A549 (cell line): ENCODE measurements around the gene CNOT10. TPM values are rescaled to one million over a fixed set of nuclear protein-coding genes. Genes with fewer than 3 reads are reported as not detected.

Experiments used
- ATAC-seq, 2 experiments: fragments of 200-7000 bp in 1 of 2; fragments of >200 bp in 1 of 2; cut with Nextera tagmentation in 1 of 2; cut with Tn5 transposase in 1 of 2; 3 replicates each; pipeline versions ENCODE4 v1.8.0 to v1.9.1; 2018 to 2020; ENCODE audit warnings: mild to moderate bottlenecking in 1 of 2, moderate library complexity in 1 of 2
- CTCF ChIA-PET: fragments of 300-600 bp; sonication (Branson Sonifier 250); formaldehyde crosslinking; extraction: SDS; loops from one replicate; lab custom pipeline; 2021; ENCODE audit warnings: antibody characterized with exemption, inconsistent platforms; lab: Yijun Ruan, JAX
- POLR2A ChIA-PET: fragments of 350-600 bp; formaldehyde crosslinking; extraction: SDS; loops from one replicate; lab custom pipeline; 2021; ENCODE audit warnings: antibody characterized with exemption, inconsistent platforms; lab: Yijun Ruan, JAX
- DNase-seq, 2 experiments: peaks; one replicate each; pipeline versions ENCODE4 v3.0.0 to v3.0.0-alpha.2; 2011 to 2016; ENCODE audit warnings: low read depth in 1 of 2, low spot score in 1 of 2
- FAIRE-seq: peaks from 2 replicates; lab custom pipeline; 2011; peaks lifted over from hg19 to GRCh38; lab: Jason Lieb, UNC
- H3K27ac ChIP-seq, 2 experiments: fragments of >200 bp; sonication (Bioruptor Twin); formaldehyde crosslinking; 3 replicates each; pipeline ENCODE4 v1.5.1; 2016 to 2017
- H3K4me1 ChIP-seq: fragments of >200 bp; sonication (Bioruptor Twin); formaldehyde crosslinking; 3 replicates; pipeline ENCODE4 v1.6.1; 2016
- H3K4me2 ChIP-seq: fragments of >200 bp; sonication (Bioruptor Twin); formaldehyde crosslinking; 3 replicates; pipeline ENCODE4 v1.6.1; 2016
- H3K4me3 ChIP-seq: fragments of >200 bp; sonication (Bioruptor Twin); formaldehyde crosslinking; 3 replicates; pipeline ENCODE4 v1.5.1; 2016
- H3K9me3 ChIP-seq: fragments of >200 bp; sonication (Bioruptor Twin); formaldehyde crosslinking; 3 replicates; pipeline ENCODE4 v1.6.1; 2016
- BHLHE40 ChIP-seq: IDR thresholded peaks from 2 replicates; pipeline ENCODE4 v1.6.1; 2012; ENCODE audit warnings: low read depth, low read length, inconsistent platforms
- CBX2 ChIP-seq: fragments of 200-600 bp; sonication (generic); IDR thresholded peaks from 2 replicates; pipeline ENCODE4 v1.6.1; 2016; ENCODE audit warnings: low read depth, mild to moderate bottlenecking, borderline replicate concordance
- CHD2 ChIP-seq: fragments of 150-350 bp; IDR thresholded peaks from 2 replicates; pipeline ENCODE4 v1.6.1; 2014; ENCODE audit warnings: low read length; ENCODE audit not compliant: partially characterized antibody
- EHMT2 ChIP-seq: fragments of 200-600 bp; sonication (generic); IDR thresholded peaks from 2 replicates; pipeline ENCODE4 v1.6.1; 2016; ENCODE audit warnings: antibody characterized with exemption, low read depth, mild to moderate bottlenecking, moderate library complexity
- EP300 ChIP-seq, 2 experiments: fragments of >200 bp; sonication (Bioruptor Twin); formaldehyde crosslinking; IDR thresholded peaks; 2 replicates in 1 of 2; 3 replicates in 1 of 2; pipeline ENCODE4 v1.6.1; 2016 to 2017
- FOSB ChIP-seq: fragments of 250-450 bp; sonication (Bioruptor Pico); IDR thresholded peaks from 2 replicates; pipeline ENCODE4 v1.5.0; 2020; ENCODE audit warnings: mild to moderate bottlenecking, moderate library complexity
- FOSL2 ChIP-seq, 2 experiments: fragments of 450-650 bp in 1 of 2; fragments of >200 bp in 1 of 2; sonication (Bioruptor Twin) in 1 of 2; formaldehyde crosslinking; IDR thresholded peaks; 2 replicates each; pipeline versions ENCODE4 v1.5.0 to v1.6.1; 2016 to 2020; ENCODE audit warnings: mild to moderate bottlenecking in 1 of 2, moderate library complexity in 1 of 2
- HES2 ChIP-seq: fragments of >200 bp; sonication (Bioruptor Twin); formaldehyde crosslinking; IDR thresholded peaks from 2 replicates; pipeline ENCODE4 v1.6.1; 2016
- HEYL ChIP-seq: fragments of 250-450 bp; sonication (Bioruptor Pico); IDR thresholded peaks from 2 replicates; pipeline ENCODE4 v1.8.0; 2021; ENCODE audit warnings: mild to moderate bottlenecking, moderate library complexity
- HOXA7 ChIP-seq: fragments of 250-450 bp; sonication (Bioruptor Pico); IDR thresholded peaks from 2 replicates; pipeline ENCODE4 v1.5.0; 2020; ENCODE audit warnings: mild to moderate bottlenecking, moderate library complexity
- MAX ChIP-seq: IDR thresholded peaks from 2 replicates; pipeline ENCODE4 v1.6.1; 2012
- PHF8 ChIP-seq: fragments of 200-600 bp; sonication (generic); IDR thresholded peaks from 2 replicates; pipeline ENCODE4 v1.6.1; 2016; ENCODE audit warnings: low read depth, mild to moderate bottlenecking, antibody characterized with exemption, moderate library complexity, borderline replicate concordance
- RAD21 ChIP-seq, 2 experiments: fragments of >200 bp in 1 of 2; sonication (Bioruptor Twin) in 1 of 2; formaldehyde crosslinking in 1 of 2; IDR thresholded peaks in 1 of 2; conservative IDR thresholded peaks in 1 of 2; 2 replicates in 1 of 2; 3 replicates in 1 of 2; pipeline ENCODE4 v1.6.1; 2012 to 2018; ENCODE audit warnings: inconsistent platforms in 1 of 2
- REST ChIP-seq: fragments of 200-600 bp; sonication (generic); IDR thresholded peaks from 2 replicates; pipeline ENCODE4 v1.6.1; 2016; ENCODE audit warnings: antibody characterized with exemption, mild to moderate bottlenecking, moderate library complexity
- SMC3 ChIP-seq: fragments of >200 bp; sonication (Bioruptor Twin); formaldehyde crosslinking; IDR thresholded peaks from 3 replicates; pipeline ENCODE4 v1.6.1; 2018; ENCODE audit warnings: inconsistent platforms
- TFCP2L1 ChIP-seq: fragments of 250-450 bp; sonication (Bioruptor Pico); IDR thresholded peaks from 2 replicates; pipeline ENCODE4 v1.5.0; 2021; ENCODE audit warnings: mild to moderate bottlenecking
- ZFP36 ChIP-seq: fragments of 450-650 bp; IDR thresholded peaks from 2 replicates; pipeline ENCODE4 v1.6.1; 2014; ENCODE audit warnings: borderline replicate concordance; ENCODE audit not compliant: partially characterized antibody
- ZNF302 ChIP-seq: fragments of 250-450 bp; sonication (Bioruptor Pico); IDR thresholded peaks from 2 replicates; pipeline ENCODE4 v1.9.0; 2021; ENCODE audit warnings: inconsistent platforms, mild to moderate bottlenecking, moderate library complexity
- ZSCAN20 ChIP-seq: fragments of 250-450 bp; sonication (Bioruptor Pico); IDR thresholded peaks from 2 replicates; pipeline ENCODE4 v1.8.0; 2022; ENCODE audit warnings: mild to moderate bottlenecking, moderate library complexity
- WGBS: methylation state at CpG from one replicate; pipeline ENCODE4 v1.1.6; 2017; ENCODE audit errors: missing lambda C conversion rate; 5-methylcytosine and 5-hydroxymethylcytosine counted together
- polyA plus RNA-seq, 4 experiments: library from polyadenylated mRNA; depleted of rRNA in 3 of 4; stranded (reverse); fragments of >200 nt; fragmentation: RNase III in 1 of 4; extraction: RNeasy Plus Mini Kit Qiagen cat#74134 plus additional on column Dnase treatment in 1 of 4; gene quantifications; 2 replicates in 3 of 4; 3 replicates in 1 of 4; pipeline ENCODE4 v1.2.3, GENCODE V29; 2011 to 2017
- TF ChIP-seq, protein P1 (sequence below): fragments of 250-450 bp; sonication (Bioruptor Pico); IDR thresholded peaks from 2 replicates; pipeline ENCODE4 v1.5.0; 2020; ENCODE audit warnings: low read depth, mild to moderate bottlenecking, moderate library complexity
- TF ChIP-seq, protein P2 (sequence below): fragments of >200 bp; sonication (Bioruptor Twin); formaldehyde crosslinking; IDR thresholded peaks from 3 replicates; pipeline ENCODE4 v1.5.1; 2016

CNOT10 gene
- polyA plus RNA-seq, 2 of the 4 experiments (the other 2 are of a cell fraction): 23.6 to 43.2 TPM

DNA sequence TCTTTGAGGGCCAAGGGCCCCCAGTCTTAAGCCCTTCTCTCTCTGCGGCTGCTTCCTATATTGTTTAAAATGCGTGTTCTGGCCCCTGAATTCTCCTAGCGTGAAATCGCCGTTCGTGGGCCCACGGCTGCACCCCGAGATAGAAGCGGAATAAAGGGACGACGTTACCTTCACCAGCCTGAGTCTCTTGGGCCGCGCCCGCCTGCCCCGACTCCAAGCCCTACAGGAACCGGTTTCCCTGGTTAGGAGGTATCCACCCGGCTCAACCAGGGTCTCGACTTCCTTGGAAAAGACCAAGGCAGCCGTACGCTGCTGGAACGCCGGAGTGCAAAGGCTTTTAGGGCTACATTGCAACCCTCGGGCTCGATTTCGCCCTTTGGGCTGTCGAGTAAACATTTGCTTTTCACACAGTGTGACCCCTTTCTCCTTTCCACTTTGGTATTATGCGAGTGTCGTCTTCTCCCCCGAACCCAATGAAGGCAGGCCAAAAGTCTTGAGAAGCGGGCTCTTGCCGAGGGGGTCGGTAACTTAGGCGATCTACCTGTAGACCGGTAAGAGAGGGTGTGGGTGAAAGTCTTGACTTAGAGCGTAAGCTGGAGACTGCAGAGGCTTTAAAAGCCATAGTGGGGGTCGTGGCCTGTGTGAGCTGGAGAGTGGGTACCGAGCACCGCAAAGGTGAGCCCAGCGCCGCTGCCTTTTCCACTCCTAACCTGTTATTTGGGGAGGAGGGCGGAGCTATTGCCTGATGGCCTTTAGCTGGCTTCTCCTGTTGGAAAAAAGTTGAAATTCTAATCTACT, 134.8 kb downstream of the CNOT10 start:
- DNase-seq: no peak
- CTCF ChIA-PET: interaction anchor here (1.0 to 1.8 kb wide), 3 partner anchors 11 to 128 kb away, joined by 3 to 6 read pairs (median 4); no protein-coding TSS in a partner anchor
- TF ChIP-seq REST (no peak), CHD2 (no peak), FOSL2 (IDR thresholded peaks at IDR 0.05) (no peak), FOSL2 (CRISPR knock-in tag; IDR thresholded peaks at IDR 0.05) (no peak), TFCP2L1 (no peak), HEYL (CRISPR knock-in tag) (no peak), ZNF302 (no peak), ZFP36 (no peak), RAD21 (conservative IDR thresholded peaks at IDR 0.05 in 1 of 2, IDR thresholded peaks at IDR 0.05 in 1 of 2) (no peak), SMC3 (no peak)
- TF ChIP-seq, all 56 proteins: peak for 0
- no peak for FAIRE-seq
- no peaks in the 10 kb centered on the region for H3K9me3 ChIP-seq
- no peak for ATAC-seq
- POLR2A ChIA-PET: no interaction called here
- peaks cover 21% of the 10 kb centered on the region for H3K4me1 ChIP-seq
- H3K4me3 ChIP-seq: no peak overlapping the region
- WGBS: 72% methylated on average over 41 of the region's 41 CpGs
- H3K27ac ChIP-seq: no peak overlapping the region
- H3K4me2 ChIP-seq: no peak overlapping the region

DNA sequence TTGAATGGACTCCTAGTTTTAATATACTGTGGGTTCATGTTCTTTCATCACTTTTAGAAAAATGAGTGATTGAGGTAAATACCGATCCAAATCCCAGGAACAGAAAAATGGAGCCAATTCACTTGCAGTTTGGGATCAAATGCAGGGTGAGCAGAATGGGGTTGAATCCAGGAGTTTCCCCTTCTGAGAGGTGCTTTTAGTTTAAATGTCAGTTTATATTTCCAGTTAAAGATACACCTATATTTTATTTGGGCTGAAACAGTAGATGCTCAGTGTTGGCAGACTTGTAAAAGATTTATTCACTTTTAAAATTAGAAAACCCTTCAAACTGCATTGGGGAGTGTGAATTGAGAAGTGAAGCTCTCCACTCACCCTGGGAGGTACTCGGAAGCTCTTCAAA, 135.4 kb downstream of the CNOT10 start:
- 67% methylated on average over 2 of the region's 2 CpGs for WGBS
- DNase-seq: no peak
- Histone ChIP-seq H3K4me1 (peaks cover 21% of the 10 kb centered on the region), H3K4me2 (no peak overlapping the region), H3K4me3 (no peak overlapping the region), H3K9me3 (no peaks in the 10 kb centered on the region), H3K27ac (no peak overlapping the region)
- POLR2A ChIA-PET: interaction anchor here (1.0 kb wide), 1 partner anchor 13 kb away, joined by 3 read pairs; no protein-coding TSS in a partner anchor
- no peak for FAIRE-seq
- no peak for TF ChIP-seq ZSCAN20 (CRISPR knock-in tag)
- no peak for TF ChIP-seq HES2
- no peak for TF ChIP-seq SMC3
- no peak for TF ChIP-seq ZFP36
- no peak for TF ChIP-seq BHLHE40
- CTCF ChIA-PET: interaction anchor here (1.0 to 1.8 kb wide), 3 partner anchors 10 to 127 kb away, joined by 3 to 6 read pairs (median 4); no protein-coding TSS in a partner anchor
- ATAC-seq: no peak

- CTCF ChIA-PET: interaction anchor here (1.0 to 1.8 kb wide), 4 partner anchors 8 to 126 kb away, joined by 3 to 6 read pairs (median 4); no protein-coding TSS in a partner anchor
- Histone ChIP-seq H3K4me1 (peaks cover 21% of the 10 kb centered on the region), H3K4me3 (no peak overlapping the region), H3K9me3 (no peaks in the 10 kb centered on the region), H3K4me2 (no peak overlapping the region), H3K27ac (no peak overlapping the region)
- POLR2A ChIA-PET: interaction anchor here (1.0 kb wide), 1 partner anchor 12 kb away, joined by 3 read pairs; no protein-coding TSS in a partner anchor
- ATAC-seq (no peak), FAIRE-seq (no peak), DNase-seq (no peak)
- 65% methylated on average over 12 of the region's 12 CpGs for WGBS
- no peak for TF ChIP-seq PHF8
- TF ChIP-seq CBX2: no peak
- TF ChIP-seq EP300 (IDR thresholded peaks at IDR 0.05): no peak
- no peak for TF ChIP-seq FOSB
- no peak for TF ChIP-seq ZNF302
- TF ChIP-seq, protein P1, sequence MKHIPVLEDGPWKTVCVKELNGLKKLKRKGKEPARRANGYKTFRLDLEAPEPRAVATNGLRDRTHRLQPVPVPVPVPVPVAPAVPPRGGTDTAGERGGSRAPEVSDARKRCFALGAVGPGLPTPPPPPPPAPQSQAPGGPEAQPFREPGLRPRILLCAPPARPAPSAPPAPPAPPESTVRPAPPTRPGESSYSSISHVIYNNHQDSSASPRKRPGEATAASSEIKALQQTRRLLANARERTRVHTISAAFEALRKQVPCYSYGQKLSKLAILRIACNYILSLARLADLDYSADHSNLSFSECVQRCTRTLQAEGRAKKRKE (CRISPR knock-in tag): no peak
- no peak for TF ChIP-seq EHMT2
- TF ChIP-seq, protein P2, sequence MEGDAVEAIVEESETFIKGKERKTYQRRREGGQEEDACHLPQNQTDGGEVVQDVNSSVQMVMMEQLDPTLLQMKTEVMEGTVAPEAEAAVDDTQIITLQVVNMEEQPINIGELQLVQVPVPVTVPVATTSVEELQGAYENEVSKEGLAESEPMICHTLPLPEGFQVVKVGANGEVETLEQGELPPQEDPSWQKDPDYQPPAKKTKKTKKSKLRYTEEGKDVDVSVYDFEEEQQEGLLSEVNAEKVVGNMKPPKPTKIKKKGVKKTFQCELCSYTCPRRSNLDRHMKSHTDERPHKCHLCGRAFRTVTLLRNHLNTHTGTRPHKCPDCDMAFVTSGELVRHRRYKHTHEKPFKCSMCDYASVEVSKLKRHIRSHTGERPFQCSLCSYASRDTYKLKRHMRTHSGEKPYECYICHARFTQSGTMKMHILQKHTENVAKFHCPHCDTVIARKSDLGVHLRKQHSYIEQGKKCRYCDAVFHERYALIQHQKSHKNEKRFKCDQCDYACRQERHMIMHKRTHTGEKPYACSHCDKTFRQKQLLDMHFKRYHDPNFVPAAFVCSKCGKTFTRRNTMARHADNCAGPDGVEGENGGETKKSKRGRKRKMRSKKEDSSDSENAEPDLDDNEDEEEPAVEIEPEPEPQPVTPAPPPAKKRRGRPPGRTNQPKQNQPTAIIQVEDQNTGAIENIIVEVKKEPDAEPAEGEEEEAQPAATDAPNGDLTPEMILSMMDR: no peak
- TF ChIP-seq RAD21 (conservative IDR thresholded peaks at IDR 0.05 in 1 of 2, IDR thresholded peaks at IDR 0.05 in 1 of 2): no peak
- no peak for TF ChIP-seq MAX
- TF ChIP-seq HOXA7 (CRISPR knock-in tag): no peak
Measured at GRCh38 chr3:32820971-32821685, 136.1 kb downstream of the CNOT10 start.
